ENCODE measurements around the gene TGM6. TPM values are rescaled to one million over a fixed set of nuclear protein-coding genes. Genes with fewer than 3 reads are reported as not detected.

The TGM6 gene
- total RNA-seq, 1 experiment from 2014 or later = not detected

DNA sequence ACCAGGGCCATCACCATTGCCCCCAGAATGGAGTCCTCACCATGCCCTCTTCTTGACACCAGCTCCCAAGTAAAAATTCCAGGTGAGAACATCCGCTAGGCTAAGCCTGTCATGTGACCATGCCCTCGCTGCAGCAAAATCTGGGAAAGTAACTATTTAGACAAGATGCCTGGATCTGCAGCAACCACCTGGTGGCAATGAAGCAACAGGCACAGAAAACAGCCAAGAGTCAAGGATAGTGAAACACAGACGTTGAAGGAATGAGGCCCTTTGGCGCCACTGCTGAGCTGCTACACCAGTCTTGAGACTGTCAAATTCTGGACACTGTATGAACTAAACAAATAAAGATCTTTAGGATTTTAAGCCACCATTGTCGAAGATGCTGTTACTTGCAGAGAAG is 30.1 kb upstream of the TGM6 start:
- TF ChIP-seq, protein P1, sequence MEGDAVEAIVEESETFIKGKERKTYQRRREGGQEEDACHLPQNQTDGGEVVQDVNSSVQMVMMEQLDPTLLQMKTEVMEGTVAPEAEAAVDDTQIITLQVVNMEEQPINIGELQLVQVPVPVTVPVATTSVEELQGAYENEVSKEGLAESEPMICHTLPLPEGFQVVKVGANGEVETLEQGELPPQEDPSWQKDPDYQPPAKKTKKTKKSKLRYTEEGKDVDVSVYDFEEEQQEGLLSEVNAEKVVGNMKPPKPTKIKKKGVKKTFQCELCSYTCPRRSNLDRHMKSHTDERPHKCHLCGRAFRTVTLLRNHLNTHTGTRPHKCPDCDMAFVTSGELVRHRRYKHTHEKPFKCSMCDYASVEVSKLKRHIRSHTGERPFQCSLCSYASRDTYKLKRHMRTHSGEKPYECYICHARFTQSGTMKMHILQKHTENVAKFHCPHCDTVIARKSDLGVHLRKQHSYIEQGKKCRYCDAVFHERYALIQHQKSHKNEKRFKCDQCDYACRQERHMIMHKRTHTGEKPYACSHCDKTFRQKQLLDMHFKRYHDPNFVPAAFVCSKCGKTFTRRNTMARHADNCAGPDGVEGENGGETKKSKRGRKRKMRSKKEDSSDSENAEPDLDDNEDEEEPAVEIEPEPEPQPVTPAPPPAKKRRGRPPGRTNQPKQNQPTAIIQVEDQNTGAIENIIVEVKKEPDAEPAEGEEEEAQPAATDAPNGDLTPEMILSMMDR (IDR thresholded peaks at IDR 0.05; ENCODE audit: unreplicated experiment) = no peak
- DNase-seq = no peak
- CTCF ChIA-PET = interaction anchor here (0.6 kb wide), 1 partner anchor 281 kb away, joined by 3 read pairs; no protein-coding TSS in a partner anchor
- Mint-ChIP-seq H3K27me3 (ENCODE audit: unreplicated experiment) (peaks cover 32% of the 10 kb centered on the region), H3K36me3 (ENCODE audit: insufficient read depth, unreplicated experiment) (no peaks in the 10 kb centered on the region), H3K9me3 (ENCODE audit: low read depth, unreplicated experiment) (no peaks in the 10 kb centered on the region), H3K4me1 (ENCODE audit: low read depth, unreplicated experiment) (no peaks in the 10 kb centered on the region), H3K27ac (ENCODE audit: unreplicated experiment) (no peak overlapping the region), H3K4me3 (ENCODE audit: low read depth, unreplicated experiment) (no peak overlapping the region)
- intact Hi-C loops (cut with micrococcal nuclease; ENCODE audit: unreplicated experiment) = no loop called here
- no TSS peak for BruUV-seq (replicated peaks)

DNA sequence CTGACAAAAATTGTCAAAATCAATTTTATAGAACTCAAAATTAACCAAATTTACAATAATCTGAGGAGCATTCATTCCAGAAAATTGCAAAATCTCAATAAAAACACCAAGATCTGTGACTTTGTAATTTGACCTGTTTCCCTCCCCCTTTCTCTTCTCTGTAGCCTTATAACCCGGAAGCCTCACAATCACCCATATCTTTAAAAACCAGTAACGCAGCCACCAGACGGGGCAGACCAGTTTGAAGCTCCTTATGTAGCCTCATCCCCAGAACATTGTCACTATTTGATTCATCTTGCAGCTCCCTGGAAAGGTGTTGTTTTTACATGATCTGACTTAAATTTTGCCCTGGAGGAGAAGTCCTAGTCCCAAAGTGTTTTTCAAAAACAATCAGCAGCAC is 27.5 kb upstream of the TGM6 start:
- CTCF ChIA-PET = no interaction called here
- BruUV-seq (replicated peaks) = no TSS peak
- no peaks in the 10 kb centered on the region for H3K36me3 Mint-ChIP-seq (ENCODE audit: insufficient read depth, unreplicated experiment)

DNA sequence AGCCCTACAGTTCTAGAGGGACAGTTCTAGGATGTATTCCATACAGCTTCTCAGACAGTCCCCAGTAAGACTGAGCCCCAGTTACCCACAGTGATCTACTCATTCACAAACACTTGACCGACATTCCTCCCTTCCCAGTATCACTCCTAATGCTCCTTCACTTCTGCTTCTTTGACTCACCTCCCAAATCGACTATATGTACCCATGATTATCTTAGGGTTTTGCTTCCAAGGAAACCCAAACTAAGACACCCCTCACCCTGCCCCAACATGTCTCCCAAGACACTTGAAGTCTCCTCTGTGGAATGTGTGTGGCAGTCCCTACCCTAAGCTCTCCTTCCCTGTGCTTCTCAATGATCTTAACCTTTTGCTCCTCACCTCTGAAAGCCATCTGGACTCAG is 23.6 kb upstream of the TGM6 start:
- no TSS peak for BruUV-seq (replicated peaks)
- H3K27ac Mint-ChIP-seq (ENCODE audit: unreplicated experiment) = no peak overlapping the region
- TF ChIP-seq, protein P1 (IDR thresholded peaks at IDR 0.05; ENCODE audit: unreplicated experiment) = no peak
- no peaks in the 10 kb centered on the region for H3K9me3 Mint-ChIP-seq (ENCODE audit: low read depth, unreplicated experiment)
- no peak for DNase-seq
- CTCF ChIA-PET = no interaction called here
- H3K36me3 Mint-ChIP-seq (ENCODE audit: insufficient read depth, unreplicated experiment) = no peaks in the 10 kb centered on the region
- peaks cover 20% of the 10 kb centered on the region for H3K27me3 Mint-ChIP-seq (ENCODE audit: unreplicated experiment)
- no peak overlapping the region for H3K4me3 Mint-ChIP-seq (ENCODE audit: low read depth, unreplicated experiment)
- no peaks in the 10 kb centered on the region for H3K4me1 Mint-ChIP-seq (ENCODE audit: low read depth, unreplicated experiment)
- intact Hi-C loops (cut with micrococcal nuclease; ENCODE audit: unreplicated experiment) = no loop called here

More for the DNA sequence above, 27.5 kb upstream of the TGM6 start:
- Mint-ChIP-seq H3K9me3 (ENCODE audit: low read depth, unreplicated experiment) (no peaks in the 10 kb centered on the region), H3K27ac (ENCODE audit: unreplicated experiment) (no peak overlapping the region), H3K4me1 (ENCODE audit: low read depth, unreplicated experiment) (no peaks in the 10 kb centered on the region), H3K4me3 (ENCODE audit: low read depth, unreplicated experiment) (no peak overlapping the region), H3K27me3 (ENCODE audit: unreplicated experiment) (peaks cover 23% of the 10 kb centered on the region)
- intact Hi-C loops (cut with micrococcal nuclease; ENCODE audit: unreplicated experiment) = no loop called here
- TF ChIP-seq, protein P1 (IDR thresholded peaks at IDR 0.05; ENCODE audit: unreplicated experiment) = no peak
- DNase-seq = no peak

DNA sequence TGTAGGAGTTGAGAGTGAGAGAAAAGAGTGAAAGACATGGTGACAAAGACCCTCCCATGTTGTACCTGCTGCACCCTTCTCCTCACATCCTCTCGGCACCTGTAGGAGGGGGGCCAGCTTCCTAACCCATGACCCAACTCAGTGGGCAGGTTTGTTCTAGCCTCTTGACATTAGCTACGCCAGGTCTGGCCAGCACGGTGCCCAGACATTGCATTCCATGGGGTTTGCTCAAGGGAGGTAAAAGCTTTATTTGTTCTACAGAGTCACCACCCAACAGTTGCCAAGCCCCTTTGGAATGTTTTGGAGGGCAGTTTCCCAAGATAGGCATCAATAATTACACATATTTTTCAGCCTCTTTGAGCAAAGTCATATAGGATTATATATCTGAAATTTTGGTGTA is 22.7 kb upstream of the TGM6 start:
- Mint-ChIP-seq H3K9me3 (ENCODE audit: low read depth, unreplicated experiment) (no peaks in the 10 kb centered on the region), H3K27me3 (ENCODE audit: unreplicated experiment) (peaks cover 20% of the 10 kb centered on the region), H3K27ac (ENCODE audit: unreplicated experiment) (no peak overlapping the region), H3K4me1 (ENCODE audit: low read depth, unreplicated experiment) (no peaks in the 10 kb centered on the region), H3K36me3 (ENCODE audit: insufficient read depth, unreplicated experiment) (no peaks in the 10 kb centered on the region), H3K4me3 (ENCODE audit: low read depth, unreplicated experiment) (no peak overlapping the region)
- BruUV-seq (replicated peaks) = no TSS peak
- intact Hi-C loops (cut with micrococcal nuclease; ENCODE audit: unreplicated experiment) = no loop called here
- CTCF ChIA-PET = no interaction called here
- no peak for DNase-seq
- TF ChIP-seq, protein P1 (IDR thresholded peaks at IDR 0.05; ENCODE audit: unreplicated experiment) = no peak

Measured in Calu3 (cell line).